ENCODE data around the gene IL13. TPM values are rescaled to one million over a fixed set of nuclear protein-coding genes. Genes with fewer than 3 reads are reported as not detected.
A peak's percentile ranks its signal among the peaks of the same experiment; 100 is the strongest.

The IL13 gene
- total RNA-seq, 2 experiments from 2014 or later = 32.9 to 36.6 TPM

DNA sequence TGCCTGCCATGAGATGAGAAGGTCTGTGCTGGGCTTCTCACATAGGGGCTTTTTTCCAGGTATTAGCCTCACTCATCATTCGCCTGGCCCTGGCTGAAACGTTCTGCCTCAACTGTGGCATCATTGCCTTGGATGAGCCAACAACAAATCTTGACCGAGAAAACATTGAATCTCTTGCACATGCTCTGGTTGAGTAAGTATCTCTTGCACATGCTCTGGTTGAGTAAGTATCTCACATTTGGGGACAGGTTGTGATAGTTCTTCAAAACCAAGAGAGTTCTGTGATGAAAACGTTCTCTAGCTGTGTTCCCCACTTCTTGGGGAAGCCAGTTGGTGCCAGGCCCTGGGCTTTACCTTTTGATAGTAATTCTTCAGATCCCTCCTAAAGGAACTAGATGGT lies 17.4 kb upstream of the IL13 start:
- no peak overlapping the region for H3K4me3 Mint-ChIP-seq
- H3K27me3 Mint-ChIP-seq = no peaks in the 10 kb centered on the region
- no peak for DNase-seq
- no peaks in the 10 kb centered on the region for H3K9me3 Mint-ChIP-seq
- H3K4me1 Mint-ChIP-seq = peaks cover 73% of the 10 kb centered on the region
- peaks cover 82% of the 10 kb centered on the region for H3K36me3 Mint-ChIP-seq (ENCODE audit: low read depth)
- H3K27ac Mint-ChIP-seq = peak overlapping the region; percentile 82
- POLR2A ChIA-PET = interaction anchor here (0.8 to 2.2 kb wide), 9 partner anchors 8 to 229 kb away, joined by 3 to 14 read pairs (median 3); partner anchors contain the start of gene IL13
- CTCF ChIA-PET = interaction anchor here (0.5 to 1.8 kb wide), 3 partner anchors 11 to 180 kb away, joined by 4 to 5 read pairs (median 4); no protein-coding TSS in a partner anchor

DNA sequence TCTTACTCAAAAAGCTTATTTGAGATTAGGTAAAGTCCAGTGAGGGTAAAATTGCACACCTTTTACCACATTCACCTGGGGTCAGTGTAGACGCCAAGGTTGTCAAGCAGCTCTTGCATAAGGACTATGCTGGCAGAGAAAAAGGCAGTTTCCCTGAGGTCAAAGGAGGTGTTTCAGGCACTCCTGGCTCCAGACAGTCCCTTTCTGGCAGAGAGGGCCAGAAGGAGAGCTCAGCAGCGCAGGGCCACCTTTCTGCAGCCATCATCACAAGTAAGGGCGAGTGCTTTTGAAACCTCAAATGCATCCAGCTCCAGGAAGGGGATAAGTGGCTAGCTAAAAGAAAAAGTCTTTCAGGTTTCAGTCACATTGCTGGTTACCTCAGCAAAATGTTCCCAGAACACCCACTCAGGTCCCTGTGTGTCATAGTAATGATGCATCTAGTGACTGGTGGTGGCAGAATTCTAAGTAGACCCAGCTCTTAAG lies 16.7 kb upstream of the IL13 start:
- Mint-ChIP-seq H3K27me3 (no peaks in the 10 kb centered on the region), H3K4me3 (no peak overlapping the region), H3K9me3 (no peaks in the 10 kb centered on the region), H3K4me1 (peaks cover 66% of the 10 kb centered on the region), H3K27ac (peak overlapping the region; percentile 82), H3K36me3 (ENCODE audit: low read depth) (peaks cover 82% of the 10 kb centered on the region)
- CTCF ChIA-PET = interaction anchor here (0.5 to 1.8 kb wide), 3 partner anchors 12 to 179 kb away, joined by 4 to 5 read pairs (median 4); no protein-coding TSS in a partner anchor
- no peak for DNase-seq
- POLR2A ChIA-PET = interaction anchor here (0.8 to 2.0 kb wide), 10 partner anchors 8 to 230 kb away, joined by 3 to 14 read pairs (median 3); partner anchors contain the start of gene IL13

DNA sequence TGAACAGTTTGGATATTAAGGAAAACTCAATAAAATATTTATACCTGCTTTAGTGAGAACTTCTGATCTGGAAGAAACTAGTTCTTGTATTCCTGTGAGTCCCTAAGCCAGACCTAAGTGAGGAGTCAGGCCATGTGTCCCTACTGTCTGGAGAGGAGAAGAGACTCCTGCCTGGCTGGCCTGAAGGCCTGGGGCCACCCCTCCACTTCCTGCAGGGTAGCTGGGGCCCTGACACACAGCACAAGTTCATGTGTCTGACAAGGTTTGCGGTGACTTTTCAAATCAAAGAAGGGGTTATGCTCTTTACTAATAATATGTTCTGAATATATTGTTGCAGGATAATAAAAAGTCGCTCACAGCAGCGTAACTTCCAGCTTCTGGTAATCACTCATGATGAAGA lies 16.1 kb upstream of the IL13 start:
- peak overlapping the region; percentile 64 for H3K27ac Mint-ChIP-seq
- H3K4me1 Mint-ChIP-seq = peaks cover 61% of the 10 kb centered on the region
- ChIA-PET POLR2A (interaction anchor here (1.1 to 2.0 kb wide), 7 partner anchors 7 to 115 kb away, joined by 3 to 14 read pairs (median 3); partner anchors contain the start of gene IL13), CTCF (no interaction called here)
- no peak overlapping the region for H3K4me3 Mint-ChIP-seq
- H3K36me3 Mint-ChIP-seq (ENCODE audit: low read depth) = peaks cover 84% of the 10 kb centered on the region
- H3K27me3 Mint-ChIP-seq = no peaks in the 10 kb centered on the region
- DNase-seq = no peak
- H3K9me3 Mint-ChIP-seq = no peaks in the 10 kb centered on the region

DNA sequence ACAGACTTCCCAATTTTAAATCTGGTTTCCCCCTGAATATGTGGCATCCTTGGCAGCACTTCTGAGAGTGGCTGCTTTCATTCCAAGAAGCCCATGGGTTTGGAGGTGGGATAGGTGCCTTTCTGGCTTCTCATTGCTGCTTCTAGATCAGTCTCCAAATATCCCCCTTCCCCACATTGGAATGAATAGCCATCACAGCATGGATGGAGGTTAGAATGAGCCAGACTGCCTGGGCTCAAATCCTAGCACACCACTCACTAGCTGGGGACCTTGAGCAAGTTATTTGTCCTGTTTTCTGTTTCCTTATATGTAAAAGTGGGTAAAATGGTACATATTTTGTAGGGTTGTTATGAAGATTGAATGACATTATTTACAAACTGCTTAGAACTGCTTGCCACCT lies 13.8 kb upstream of the IL13 start:
- H3K9me3 Mint-ChIP-seq = peaks cover 10% of the 10 kb centered on the region
- H3K36me3 Mint-ChIP-seq (ENCODE audit: low read depth) = peaks cover 77% of the 10 kb centered on the region
- H3K4me3 Mint-ChIP-seq = no peak overlapping the region
- H3K4me1 Mint-ChIP-seq = peaks cover 42% of the 10 kb centered on the region
- H3K27me3 Mint-ChIP-seq = peaks cover 7% of the 10 kb centered on the region
- POLR2A ChIA-PET = interaction anchor here (0.9 kb wide), 1 partner anchor 60 kb away, joined by 3 read pairs; no protein-coding TSS in a partner anchor
- no peak for DNase-seq
- no peak overlapping the region for H3K27ac Mint-ChIP-seq
- CTCF ChIA-PET = interaction anchor here (1.2 kb wide), 1 partner anchor 115 kb away, joined by 3 read pairs; no protein-coding TSS in a partner anchor

DNA sequence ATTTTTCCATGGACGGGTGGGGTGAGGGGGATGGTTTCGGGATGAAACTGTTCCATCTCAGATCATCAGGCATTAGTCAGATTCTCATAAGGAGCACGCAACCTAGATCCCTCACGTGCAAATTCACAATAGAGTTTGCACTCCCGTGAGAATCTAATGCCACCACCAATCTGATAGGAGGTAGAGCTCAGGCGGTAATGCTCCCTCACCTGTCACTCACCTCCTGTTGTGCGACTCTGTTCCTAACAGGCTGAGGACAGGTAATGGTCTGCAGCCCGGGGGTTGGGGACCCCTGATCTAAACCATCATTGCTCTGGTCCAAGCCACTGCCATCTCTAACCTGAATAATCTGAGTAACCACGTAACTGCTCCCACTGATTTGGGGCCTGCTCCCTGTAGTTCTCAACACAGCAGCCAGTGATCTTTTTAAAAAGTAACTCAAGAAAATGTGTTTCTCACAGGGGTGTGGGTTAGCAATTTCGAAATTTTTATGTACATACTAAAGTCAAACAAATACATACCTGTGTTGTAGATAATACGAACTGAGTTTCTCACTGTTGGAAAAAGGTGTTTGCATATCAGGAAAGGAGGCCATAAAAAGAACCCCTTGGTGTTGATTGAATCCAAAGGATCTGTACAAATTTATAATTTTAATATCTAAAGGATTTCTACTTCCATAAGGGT lies 11.2 kb upstream of the IL13 start:
- Mint-ChIP-seq H3K27me3 (peaks cover 10% of the 10 kb centered on the region), H3K27ac (no peak overlapping the region), H3K4me1 (peaks cover 16% of the 10 kb centered on the region), H3K9me3 (peaks cover 10% of the 10 kb centered on the region), H3K4me3 (no peak overlapping the region), H3K36me3 (ENCODE audit: low read depth) (peaks cover 55% of the 10 kb centered on the region)
- ChIA-PET CTCF (no interaction called here), POLR2A (no interaction called here)
- DNase-seq = no peak

DNA sequence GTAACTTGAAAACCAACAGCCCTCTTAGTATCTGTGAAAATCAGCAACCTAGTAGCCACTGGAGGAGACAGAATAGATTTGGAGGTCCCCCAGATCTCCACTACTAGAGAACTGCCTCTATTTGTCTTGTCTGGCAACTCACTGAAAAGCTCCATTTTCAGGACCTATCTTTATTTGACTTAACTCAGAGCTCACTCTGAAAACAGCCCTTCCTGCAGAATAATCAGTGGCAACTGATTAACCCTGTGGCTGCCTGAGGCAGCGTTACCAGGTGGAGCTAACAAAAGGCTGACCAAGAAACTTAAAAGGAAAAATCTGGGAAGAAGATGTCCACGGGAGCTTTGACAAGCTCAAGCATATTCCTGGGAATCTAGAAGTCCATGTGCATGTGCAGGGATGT lies 10.5 kb upstream of the IL13 start:
- Mint-ChIP-seq H3K4me1 (peaks cover 9% of the 10 kb centered on the region), H3K27me3 (peaks cover 10% of the 10 kb centered on the region), H3K9me3 (peaks cover 10% of the 10 kb centered on the region), H3K36me3 (ENCODE audit: low read depth) (peaks cover 47% of the 10 kb centered on the region), H3K4me3 (no peak overlapping the region), H3K27ac (no peak overlapping the region)
- ChIA-PET CTCF (no interaction called here), POLR2A (interaction anchor here (0.7 kb wide), 1 partner anchor 40 kb away, joined by 3 read pairs; no protein-coding TSS in a partner anchor)
- no peak for DNase-seq

DNA sequence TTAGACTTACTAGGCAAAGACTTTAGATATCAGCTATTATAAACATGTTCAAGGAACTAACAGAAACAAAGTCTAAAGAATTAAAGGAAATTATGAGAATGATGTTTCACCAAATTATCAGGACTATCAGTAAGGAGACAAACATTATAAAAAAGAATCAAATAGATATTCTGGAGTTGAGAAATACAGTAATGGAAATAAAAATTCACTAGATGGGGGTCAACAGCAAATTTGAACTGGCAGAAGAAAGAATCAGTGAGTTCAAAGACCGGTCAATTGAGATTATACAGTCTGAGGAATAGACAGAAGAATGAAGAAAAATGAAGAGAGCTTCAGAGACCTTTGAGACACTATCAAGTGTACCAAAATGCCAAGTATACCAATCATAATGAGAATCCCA lies 9.6 kb upstream of the IL13 start:
- Mint-ChIP-seq H3K9me3 (peaks cover 10% of the 10 kb centered on the region), H3K36me3 (ENCODE audit: low read depth) (peaks cover 38% of the 10 kb centered on the region), H3K4me1 (peaks cover under 1% of the 10 kb centered on the region), H3K27me3 (peaks cover 11% of the 10 kb centered on the region), H3K27ac (no peak overlapping the region), H3K4me3 (no peak overlapping the region)
- DNase-seq = no peak
- ChIA-PET POLR2A (interaction anchor here (1.4 kb wide), 1 partner anchor 7 kb away, joined by 3 read pairs; no protein-coding TSS in a partner anchor), CTCF (no interaction called here)

DNA sequence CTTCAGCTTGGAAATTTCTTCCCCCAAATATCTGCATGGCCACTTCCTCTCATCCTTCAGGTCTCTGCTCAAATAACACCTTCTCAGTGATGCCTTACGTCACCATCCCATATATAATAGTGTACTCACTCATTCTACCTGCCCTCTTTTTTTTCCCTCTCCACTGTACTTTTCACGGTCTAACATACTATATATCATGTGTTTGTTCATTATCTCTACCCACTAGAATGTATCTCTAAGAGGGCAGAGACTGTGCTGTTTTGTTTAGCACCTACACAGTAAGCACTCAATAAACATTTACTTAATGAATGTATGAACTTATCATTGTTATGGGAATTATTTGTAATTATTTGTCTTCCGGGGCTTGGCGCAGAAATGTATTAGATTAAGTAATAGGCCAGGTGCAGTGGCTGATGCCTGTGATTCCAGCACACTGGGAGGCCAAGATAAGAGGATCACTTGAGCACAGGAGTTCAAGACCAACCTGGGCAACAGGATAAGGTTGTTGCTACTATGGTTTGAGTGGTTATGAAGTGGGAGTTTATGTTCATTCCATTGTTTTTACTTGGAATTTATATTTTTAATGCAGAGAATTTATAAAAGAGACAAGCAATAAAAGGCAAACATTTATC lies 6.0 kb upstream of the IL13 start:
- Mint-ChIP-seq H3K27ac (no peak overlapping the region), H3K9me3 (peaks cover 10% of the 10 kb centered on the region), H3K36me3 (ENCODE audit: low read depth) (peaks cover 16% of the 10 kb centered on the region), H3K4me1 (peaks cover 7% of the 10 kb centered on the region), H3K27me3 (peaks cover 32% of the 10 kb centered on the region), H3K4me3 (no peak overlapping the region)
- DNase-seq = no peak
- ChIA-PET CTCF (no interaction called here), POLR2A (no interaction called here)

DNA sequence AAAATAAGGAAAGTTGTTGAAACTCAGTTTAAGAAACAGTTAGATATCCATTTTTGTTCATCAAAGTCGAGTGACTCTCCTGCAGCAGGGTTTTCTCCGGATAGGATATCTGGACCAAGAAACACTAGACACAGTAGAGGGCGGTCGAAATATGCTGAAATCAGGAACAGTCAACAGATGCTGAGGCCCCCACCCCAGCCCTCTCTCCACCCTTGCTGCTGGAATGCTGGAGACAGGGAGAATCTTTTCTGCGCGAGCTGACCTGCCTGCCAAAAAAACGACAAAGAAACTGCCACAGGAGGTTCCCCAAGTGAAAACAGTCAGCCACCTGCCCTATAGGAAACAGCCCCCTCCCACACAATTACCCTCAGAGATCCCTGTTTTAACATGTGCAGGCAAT lies 4.3 kb upstream of the IL13 start:
- Mint-ChIP-seq H3K4me1 (peaks cover 24% of the 10 kb centered on the region), H3K9me3 (peaks cover under 1% of the 10 kb centered on the region), H3K27me3 (peaks cover 26% of the 10 kb centered on the region), H3K27ac (no peak overlapping the region), H3K4me3 (no peak overlapping the region), H3K36me3 (ENCODE audit: low read depth) (peaks cover 4% of the 10 kb centered on the region)
- ChIA-PET CTCF (no interaction called here), POLR2A (no interaction called here)
- no peak for DNase-seq

DNA sequence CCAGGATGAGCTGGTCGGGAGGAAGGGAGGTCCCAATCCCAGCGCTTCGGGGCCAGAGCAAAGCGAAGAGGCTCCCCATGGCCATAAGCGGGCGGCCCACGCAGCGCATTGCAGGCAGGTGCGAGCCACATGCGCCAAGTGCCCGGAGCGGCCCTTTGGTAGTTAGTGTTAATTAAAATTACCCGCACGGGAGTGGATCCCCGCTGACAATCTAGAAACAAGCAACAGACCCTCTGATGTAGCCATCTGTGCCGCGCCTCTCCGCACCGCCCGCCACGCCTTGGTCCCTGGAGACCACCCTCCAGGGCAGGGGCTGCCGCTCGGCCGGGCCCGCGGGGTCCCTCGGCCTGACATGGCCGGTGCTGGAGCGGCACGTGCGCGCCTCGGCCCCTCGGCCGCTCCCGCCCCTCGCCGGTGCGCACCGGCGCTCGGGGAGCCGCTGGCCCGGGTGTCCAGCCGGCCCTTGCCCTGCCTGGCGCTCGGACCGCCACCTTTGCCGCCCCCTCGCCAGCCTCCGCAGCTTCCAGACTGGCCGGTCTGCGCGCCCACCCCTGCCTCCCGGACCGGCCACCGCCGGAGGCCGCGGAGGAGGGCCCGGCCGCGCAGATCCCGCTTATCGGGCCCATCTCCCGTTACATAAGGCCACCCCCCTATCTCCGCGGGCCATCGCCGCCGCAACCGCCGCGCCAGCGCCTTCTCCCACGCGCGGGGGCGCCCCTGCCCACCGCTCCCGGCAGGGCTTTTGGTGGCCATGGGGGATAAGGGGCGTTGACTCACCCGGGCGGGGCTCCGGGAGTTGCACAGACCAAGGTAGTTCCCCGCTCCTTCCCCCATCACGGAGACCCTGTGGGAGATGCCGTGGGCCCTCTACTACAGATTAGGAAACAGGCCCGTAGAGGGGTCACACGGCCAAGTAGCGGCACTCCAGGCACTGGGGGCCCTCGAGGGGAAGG lies 1.9 kb upstream of the IL13 start:
- peaks cover 3% of the 10 kb centered on the region for H3K36me3 Mint-ChIP-seq (ENCODE audit: low read depth)
- ChIA-PET POLR2A (no interaction called here), CTCF (no interaction called here)
- H3K4me1 Mint-ChIP-seq = peaks cover 38% of the 10 kb centered on the region
- peak overlapping the region; percentile 10 for H3K27ac Mint-ChIP-seq
- DNase-seq = no peak
- H3K9me3 Mint-ChIP-seq = no peaks in the 10 kb centered on the region
- H3K27me3 Mint-ChIP-seq = peaks cover 22% of the 10 kb centered on the region
- peak overlapping the region; percentile 44 for H3K4me3 Mint-ChIP-seq

DNA sequence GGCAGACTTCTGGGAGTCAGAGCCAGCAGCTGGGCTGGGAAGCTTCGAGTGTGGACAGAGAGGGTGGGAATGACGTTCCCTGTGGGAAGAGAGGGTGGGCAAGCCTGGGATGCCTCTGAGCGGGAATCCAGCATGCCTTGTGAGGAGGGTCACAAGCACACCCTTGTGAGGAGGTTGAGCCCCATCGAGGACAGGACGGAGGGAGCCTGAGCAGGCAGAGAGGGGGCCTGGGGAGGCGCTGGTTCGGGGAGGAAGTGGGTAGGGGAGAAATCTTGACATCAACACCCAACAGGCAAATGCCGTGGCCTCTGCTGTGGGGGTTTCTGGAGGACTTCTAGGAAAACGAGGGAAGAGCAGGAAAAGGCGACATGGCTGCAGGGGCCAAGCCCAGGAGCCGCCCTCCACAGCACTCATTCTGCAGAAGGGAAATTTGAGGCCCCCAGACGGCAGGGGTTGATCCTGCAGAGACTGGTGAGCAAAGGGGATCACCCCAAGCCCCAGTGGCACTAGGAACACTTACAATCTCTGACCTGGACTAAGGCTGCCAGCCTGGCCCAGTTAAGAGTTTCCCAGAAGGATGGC lies 1.1 kb upstream of the IL13 start:
- peaks cover 3% of the 10 kb centered on the region for H3K36me3 Mint-ChIP-seq (ENCODE audit: low read depth)
- CTCF ChIA-PET = no interaction called here
- no peaks in the 10 kb centered on the region for H3K9me3 Mint-ChIP-seq
- no peak for DNase-seq
- H3K4me1 Mint-ChIP-seq = peaks cover 43% of the 10 kb centered on the region
- peak overlapping the region; percentile 44 for H3K4me3 Mint-ChIP-seq
- H3K27ac Mint-ChIP-seq = peak overlapping the region; percentile 10
- H3K27me3 Mint-ChIP-seq = peaks cover 22% of the 10 kb centered on the region
- POLR2A ChIA-PET = interaction anchor here (1.2 to 3.5 kb wide), 4 partner anchors 15 to 100 kb away, joined by 3 to 12 read pairs (median 8); partner anchors contain the start of genes IL4 and RAD50

All from activated CD4-positive, alpha-beta memory T cell treated with anti-CD3 and anti-CD28 coated beads, Interleukin-2, amount 10 ng/mL, durations not matched to agents 7 days and 5 days (primary cell).